Rectal smooth muscle tissue (tissue), 1 donor: ENCODE measurements around the gene CIC.
A peak's percentile ranks its signal among the peaks of the same experiment; 100 is the strongest.

ENCODE experiments used
- H3K27ac ChIP-seq: one replicate; pipeline ENCODE4 v1.7.0; 2013; ENCODE audit warnings: low read depth, low read length, inconsistent platforms
- H3K27me3 ChIP-seq: one replicate; pipeline ENCODE4 v1.7.0; 2013; ENCODE audit warnings: low read length; ENCODE audit not compliant: control insufficient read depth, insufficient read depth
- H3K36me3 ChIP-seq: one replicate; pipeline ENCODE4 v1.7.0; 2013; ENCODE audit warnings: low read length; ENCODE audit not compliant: control insufficient read depth, insufficient read depth
- H3K4me1 ChIP-seq: one replicate; pipeline ENCODE4 v1.7.0; 2013; ENCODE audit warnings: low read length; ENCODE audit not compliant: control insufficient read depth, insufficient read depth
- H3K4me3 ChIP-seq: one replicate; pipeline ENCODE4 v1.7.0; 2013; ENCODE audit warnings: low read length
- H3K9ac ChIP-seq: one replicate; pipeline ENCODE4 v1.7.0; 2013; ENCODE audit warnings: low read length

Gene CIC

DNA sequence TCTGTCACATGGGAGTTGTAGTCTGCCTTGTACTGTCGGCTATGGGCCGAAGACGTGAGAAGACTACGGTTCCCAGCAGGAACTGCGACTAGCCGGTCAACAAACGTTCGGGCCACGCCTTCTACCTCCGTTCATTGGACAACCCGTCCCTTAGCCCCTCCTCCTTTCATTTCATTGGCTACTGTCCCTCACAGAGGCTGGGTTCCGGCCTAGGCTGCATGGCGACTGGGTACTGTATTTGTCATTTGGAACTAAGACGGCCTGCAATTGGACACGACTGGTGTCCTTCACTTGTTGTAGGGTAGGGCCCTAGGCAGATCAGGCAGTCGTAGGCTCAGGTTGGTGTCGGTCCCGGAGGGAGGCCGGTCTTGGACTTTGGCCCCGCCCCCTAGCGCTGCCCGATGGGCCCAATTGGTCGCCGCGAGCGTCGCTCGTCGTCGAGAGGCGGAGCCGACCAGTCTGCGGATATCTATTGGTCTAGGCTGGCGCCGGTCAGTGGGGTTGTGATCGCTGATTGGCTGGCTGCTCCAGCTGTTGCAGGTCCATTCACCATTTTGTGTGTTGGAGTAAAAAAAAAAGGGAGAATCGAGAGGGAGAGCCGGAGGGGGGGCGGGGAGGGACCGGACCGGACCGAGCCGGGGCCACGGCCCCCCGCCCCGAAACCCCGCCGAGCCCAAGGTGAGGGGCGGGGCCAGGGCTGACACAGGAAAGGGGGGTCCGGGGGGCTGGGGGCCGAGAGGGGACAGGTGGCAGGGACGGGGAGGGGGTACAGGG is at the start of gene CIC:
CIC (plus strand) TSS at position 549 of the 774 bp plus-strand sequence. CDS start 2,532 bp downstream, outside the sequence.
- H3K27ac ChIP-seq = peak within 1 kb of the TSS; percentile 100

DNA sequence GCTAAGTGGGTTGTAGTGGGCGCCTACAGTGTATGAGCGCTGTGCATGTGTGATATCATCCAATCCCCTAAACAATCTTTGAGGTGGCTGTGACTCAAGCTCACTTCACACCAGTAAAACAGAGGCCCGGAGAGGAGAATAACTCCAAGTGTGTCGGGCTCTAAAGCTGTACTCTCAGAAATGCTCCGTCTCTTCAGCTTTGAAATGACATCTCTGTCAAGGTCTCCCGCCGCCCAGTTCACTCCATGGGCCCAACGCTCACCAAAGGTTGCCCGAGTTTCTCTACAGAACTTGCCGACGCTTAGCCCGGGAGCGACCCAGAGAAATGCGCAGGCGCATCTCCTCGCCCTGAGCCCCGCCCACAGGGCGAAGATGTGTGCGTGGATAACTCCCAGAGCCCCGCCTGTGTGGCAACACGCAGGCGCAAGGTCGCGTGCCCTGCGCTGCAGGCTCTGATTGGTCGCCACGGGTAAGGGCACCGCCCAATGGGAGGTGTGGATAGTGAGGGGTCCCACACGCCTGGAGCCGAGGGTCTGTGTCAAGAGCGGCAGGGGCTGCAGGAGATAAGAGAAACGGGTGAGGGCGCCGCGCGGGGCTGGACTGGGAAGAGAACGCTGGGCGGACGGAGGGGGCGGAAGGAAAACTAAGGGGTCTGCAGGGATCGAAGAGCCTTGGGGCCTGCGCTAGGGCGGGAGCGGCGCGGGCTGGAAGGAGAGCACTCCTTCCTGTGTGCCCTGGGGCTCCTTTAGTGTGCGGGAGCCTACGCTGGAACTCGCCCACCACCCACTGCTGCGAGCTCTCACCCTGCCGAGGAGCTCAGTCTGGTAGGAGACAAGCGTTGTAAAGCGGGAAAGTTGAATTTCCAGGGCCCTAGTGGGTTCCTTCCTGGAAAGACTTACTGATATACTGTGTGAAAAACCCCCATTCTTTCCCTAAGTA is 49.0 kb upstream of the CIC start, which contains the start of gene ZNF526:
ZNF526 (plus strand) TSS at position 501 of the 939 bp plus-strand sequence. CDS start 4,092 bp downstream, outside the sequence.
- Histone ChIP-seq H3K27me3 (no peaks in the 10 kb centered on the region), H3K4me3 (peak within 1 kb of the TSS; percentile 94), H3K4me1 (peaks cover 18% of the 10 kb centered on the region), H3K9ac (peak within 1 kb of the TSS; percentile 38), H3K36me3 (peaks cover 8% of the 10 kb centered on the region), H3K27ac (peak within 1 kb of the TSS; percentile 61)

More for the DNA sequence above, at the start of gene CIC:
- H3K9ac ChIP-seq = peak within 1 kb of the TSS; percentile 93
- peaks cover 24% of the 10 kb centered on the region for H3K4me1 ChIP-seq
- H3K36me3 ChIP-seq = peaks cover 8% of the 10 kb centered on the region
- H3K27me3 ChIP-seq = no peaks in the 10 kb centered on the region
- peak within 1 kb of the TSS; percentile 85 for H3K4me3 ChIP-seq

DNA sequence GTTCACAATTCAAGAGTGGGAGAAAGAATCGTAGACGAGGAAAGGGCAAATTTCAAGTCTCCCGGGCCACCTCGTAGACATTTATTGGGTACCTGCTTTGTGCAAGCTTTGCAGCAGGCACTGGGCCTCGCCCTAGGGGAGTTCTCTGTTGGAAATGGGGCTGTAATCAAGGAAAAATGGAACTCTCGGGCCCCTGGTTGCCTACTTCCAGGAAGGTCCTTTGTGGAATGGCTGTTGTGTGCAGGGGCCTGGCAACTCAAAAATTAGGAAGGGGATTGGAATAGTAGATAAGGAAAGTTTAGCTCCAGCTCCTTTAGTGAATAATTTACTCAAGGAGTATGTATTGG is 48.3 kb upstream of the CIC start:
- peak overlapping the region; percentile 61 for H3K27ac ChIP-seq
- H3K4me1 ChIP-seq = peaks cover 18% of the 10 kb centered on the region
- peak overlapping the region; percentile 38 for H3K9ac ChIP-seq

DNA sequence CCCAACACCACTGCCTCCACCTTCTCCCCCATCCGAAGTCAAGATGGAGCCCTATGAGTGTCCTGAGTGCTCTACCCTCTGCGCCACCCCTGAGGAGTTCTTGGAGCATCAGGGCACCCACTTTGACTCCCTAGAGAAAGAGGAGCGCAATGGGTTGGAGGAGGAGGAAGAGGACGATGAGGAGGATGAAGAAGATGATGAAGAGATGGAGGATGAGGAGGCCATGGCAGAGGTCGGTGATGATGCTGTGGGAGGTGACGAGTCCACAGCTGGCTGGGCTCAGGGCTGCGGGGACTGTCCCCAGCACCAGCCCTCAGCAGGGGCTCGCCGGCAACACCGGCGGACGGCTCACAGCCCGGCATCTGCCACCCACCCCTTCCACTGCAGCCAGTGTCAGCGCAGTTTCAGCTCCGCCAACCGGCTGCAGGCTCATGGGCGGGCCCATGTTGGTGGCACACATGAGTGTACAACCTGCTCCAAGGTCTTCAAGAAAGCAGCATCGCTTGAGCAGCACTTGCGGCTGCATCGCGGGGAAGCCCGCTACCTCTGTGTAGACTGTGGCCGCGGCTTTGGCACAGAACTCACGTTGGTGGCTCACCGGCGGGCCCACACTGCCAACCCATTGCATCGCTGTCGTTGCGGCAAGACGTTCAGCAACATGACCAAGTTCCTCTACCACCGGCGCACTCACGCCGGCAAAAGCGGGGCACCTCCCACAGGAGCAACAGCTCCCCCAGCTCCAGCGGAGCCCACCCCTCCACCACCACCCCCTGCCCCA is 43.9 kb upstream of the CIC start:
- H3K36me3 ChIP-seq = peaks cover 32% of the 10 kb centered on the region
- no peaks in the 10 kb centered on the region for H3K27me3 ChIP-seq
- H3K4me3 ChIP-seq = no peak overlapping the region
- no peak overlapping the region for H3K27ac ChIP-seq
- peaks cover 7% of the 10 kb centered on the region for H3K4me1 ChIP-seq
- no peak overlapping the region for H3K9ac ChIP-seq

More for the DNA sequence above, 48.3 kb upstream of the CIC start:
- H3K27me3 ChIP-seq = no peaks in the 10 kb centered on the region
- peak overlapping the region; percentile 94 for H3K4me3 ChIP-seq
- peaks cover 9% of the 10 kb centered on the region for H3K36me3 ChIP-seq

DNA sequence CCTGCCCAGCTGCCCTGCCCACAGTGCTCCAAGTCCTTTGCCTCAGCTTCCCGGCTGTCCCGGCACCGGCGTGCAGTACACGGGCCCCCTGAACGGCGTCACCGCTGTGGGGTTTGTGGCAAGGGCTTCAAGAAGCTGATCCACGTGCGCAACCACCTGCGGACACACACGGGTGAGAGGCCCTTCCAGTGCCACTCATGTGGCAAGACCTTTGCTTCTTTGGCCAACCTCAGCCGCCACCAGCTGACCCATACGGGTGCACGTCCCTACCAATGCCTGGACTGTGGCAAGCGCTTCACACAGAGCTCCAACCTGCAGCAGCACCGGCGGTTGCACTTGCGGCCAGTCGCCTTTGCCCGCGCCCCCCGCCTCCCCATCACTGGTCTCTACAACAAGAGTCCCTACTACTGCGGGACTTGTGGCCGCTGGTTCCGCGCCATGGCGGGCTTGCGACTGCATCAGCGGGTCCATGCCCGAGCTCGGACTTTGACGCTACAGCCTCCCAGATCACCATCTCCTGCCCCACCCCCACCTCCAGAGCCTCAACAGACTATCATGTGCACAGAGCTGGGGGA is 43.2 kb upstream of the CIC start:
- Histone ChIP-seq H3K27ac (no peak overlapping the region), H3K4me1 (peaks cover 4% of the 10 kb centered on the region), H3K9ac (no peak overlapping the region), H3K36me3 (peaks cover 32% of the 10 kb centered on the region), H3K4me3 (no peak overlapping the region), H3K27me3 (no peaks in the 10 kb centered on the region)

DNA sequence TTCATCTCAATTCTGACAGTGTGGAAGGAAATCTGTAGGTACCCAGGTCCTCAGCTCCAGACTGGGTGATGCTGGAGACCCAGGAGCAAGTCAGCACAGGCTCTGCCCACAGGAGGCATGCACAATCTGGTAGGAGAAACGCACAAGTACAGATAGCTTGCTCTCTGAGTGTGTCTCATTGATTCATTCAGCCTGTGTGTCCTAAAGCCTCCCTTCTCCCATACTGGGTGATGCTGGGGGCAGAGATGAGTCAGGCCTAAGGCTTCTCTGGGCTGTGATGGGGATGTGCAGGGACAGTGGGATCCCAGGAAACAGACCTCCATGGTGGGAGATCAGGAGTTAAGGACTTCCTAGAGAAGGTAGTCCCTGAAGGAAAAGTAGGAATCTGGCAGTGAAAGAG is 42.2 kb upstream of the CIC start:
- Histone ChIP-seq H3K36me3 (peaks cover 36% of the 10 kb centered on the region), H3K4me3 (no peak overlapping the region), H3K4me1 (no peaks in the 10 kb centered on the region), H3K27ac (no peak overlapping the region), H3K9ac (no peak overlapping the region), H3K27me3 (no peaks in the 10 kb centered on the region)

DNA sequence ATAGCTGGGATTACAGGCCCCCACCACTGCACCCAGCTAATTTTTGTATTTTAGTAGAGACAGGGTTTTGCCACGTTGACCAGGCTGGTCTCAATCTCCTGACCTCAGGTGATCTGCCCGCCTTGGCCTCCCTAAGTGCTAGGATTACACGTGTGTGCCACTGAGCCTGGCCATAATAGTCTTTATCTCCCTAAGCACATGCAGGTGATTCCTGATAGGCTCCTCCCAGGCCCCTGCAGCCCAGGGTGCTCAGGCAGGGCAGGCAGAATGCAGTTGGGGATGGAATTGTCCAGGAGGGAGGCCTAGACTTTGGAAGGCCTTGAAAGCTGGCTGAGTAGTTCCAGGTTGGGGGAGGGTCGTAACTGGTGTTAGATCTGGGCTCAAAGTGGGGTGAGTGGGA is 40.4 kb upstream of the CIC start:
- no peak overlapping the region for H3K4me3 ChIP-seq
- H3K36me3 ChIP-seq = peaks cover 50% of the 10 kb centered on the region
- no peak overlapping the region for H3K27ac ChIP-seq
- H3K9ac ChIP-seq = no peak overlapping the region
- H3K27me3 ChIP-seq = no peaks in the 10 kb centered on the region
- H3K4me1 ChIP-seq = no peaks in the 10 kb centered on the region

DNA sequence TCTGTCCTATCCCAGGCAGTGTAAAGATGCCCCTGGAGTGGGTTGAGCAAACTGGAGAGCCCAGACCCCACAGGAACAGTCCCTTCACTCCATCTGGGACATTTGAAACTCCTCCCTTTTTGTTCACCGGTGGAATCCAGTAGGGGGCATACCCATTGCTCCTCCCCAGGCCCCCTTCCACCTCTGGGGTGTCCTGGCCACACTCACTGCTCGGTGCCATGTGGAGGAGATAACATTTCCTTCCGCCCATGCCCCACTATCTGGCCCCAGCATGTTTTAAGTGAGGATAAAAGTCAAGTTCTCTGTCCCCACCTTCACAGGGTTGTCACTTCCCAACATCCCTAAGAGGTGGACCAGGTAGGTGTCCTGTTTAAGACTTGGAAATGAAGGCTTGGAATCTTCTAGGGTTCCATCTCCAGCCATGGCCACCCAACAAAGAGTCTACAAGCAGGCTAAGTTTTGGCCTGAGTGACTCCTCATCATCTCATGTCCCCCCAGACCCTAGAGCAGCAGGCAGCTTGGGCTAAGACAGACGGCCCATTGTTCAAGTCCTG is 39.7 kb upstream of the CIC start:
- Histone ChIP-seq H3K27me3 (no peaks in the 10 kb centered on the region), H3K4me1 (no peaks in the 10 kb centered on the region), H3K27ac (no peak overlapping the region), H3K9ac (no peak overlapping the region), H3K4me3 (no peak overlapping the region), H3K36me3 (peaks cover 55% of the 10 kb centered on the region)

DNA sequence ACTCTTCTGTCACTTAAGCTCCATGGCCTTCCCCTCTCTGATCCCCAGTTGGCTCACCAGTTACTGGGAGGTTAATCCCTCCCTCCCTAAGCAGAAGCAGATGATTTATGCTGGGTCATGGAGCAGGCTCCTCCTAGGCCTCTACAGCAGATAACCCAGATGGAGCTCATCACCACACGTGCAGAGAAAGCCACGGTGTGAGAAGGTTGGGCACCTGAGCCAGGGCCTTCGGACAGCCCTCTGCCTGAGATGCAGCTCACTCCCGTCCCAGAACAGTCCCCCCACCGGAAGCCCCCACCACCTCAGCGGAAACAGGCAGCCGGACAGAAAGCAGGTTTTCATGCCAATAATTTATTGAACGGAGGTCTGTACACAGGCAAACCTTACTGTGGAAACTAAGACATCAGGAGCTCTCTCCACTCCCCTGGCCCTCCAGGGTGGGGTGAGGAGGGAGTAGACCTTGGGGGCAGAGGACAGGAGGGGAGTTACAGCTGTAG is 39.1 kb upstream of the CIC start:
- H3K36me3 ChIP-seq = peaks cover 56% of the 10 kb centered on the region
- H3K4me3 ChIP-seq = no peak overlapping the region
- H3K4me1 ChIP-seq = no peaks in the 10 kb centered on the region
- no peak overlapping the region for H3K27ac ChIP-seq
- no peak overlapping the region for H3K9ac ChIP-seq
- H3K27me3 ChIP-seq = no peaks in the 10 kb centered on the region

DNA sequence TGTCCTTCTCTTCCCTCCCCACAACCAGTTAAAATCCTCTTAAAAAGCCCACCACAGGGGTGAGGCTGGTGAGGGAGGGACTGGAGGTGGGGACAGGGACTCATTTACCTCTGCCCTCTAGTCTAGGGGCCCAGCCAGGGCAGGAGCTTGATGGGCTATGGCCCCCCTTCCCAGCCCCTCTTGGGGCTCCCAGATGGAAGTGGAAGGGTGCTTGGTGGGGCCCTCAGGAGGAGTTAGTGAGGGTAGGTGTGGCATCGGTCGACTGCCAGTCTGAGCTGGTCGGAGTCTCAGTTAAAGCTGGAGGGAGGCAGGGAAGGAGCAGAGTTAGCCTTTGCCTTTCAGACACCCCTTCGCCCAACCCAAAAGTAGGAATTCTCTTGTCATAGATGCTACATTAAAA is 38.5 kb upstream of the CIC start:
- H3K27me3 ChIP-seq = no peaks in the 10 kb centered on the region
- no peak overlapping the region for H3K9ac ChIP-seq
- no peak overlapping the region for H3K27ac ChIP-seq
- no peaks in the 10 kb centered on the region for H3K4me1 ChIP-seq
- H3K4me3 ChIP-seq = no peak overlapping the region
- H3K36me3 ChIP-seq = peaks cover 58% of the 10 kb centered on the region

DNA sequence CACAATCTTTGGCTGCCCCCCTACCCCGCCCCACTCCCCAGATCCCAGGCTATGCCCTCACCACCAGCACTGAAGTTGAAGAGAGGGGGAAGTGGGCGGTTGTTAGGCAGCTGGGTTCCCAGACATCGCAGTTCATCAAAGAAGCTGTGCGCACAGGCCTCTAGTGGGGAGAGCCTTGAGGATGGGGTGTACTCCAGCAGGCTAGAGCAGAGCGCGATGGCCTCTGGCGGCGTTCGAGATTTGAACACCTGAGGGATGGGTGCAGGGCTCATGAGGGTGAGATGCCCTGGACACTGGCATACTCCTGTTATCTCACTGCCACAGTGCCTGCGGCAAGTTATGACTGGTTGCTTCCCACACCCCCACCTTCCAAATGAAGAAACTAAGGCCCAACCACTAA is 36.6 kb upstream of the CIC start:
- Histone ChIP-seq H3K27me3 (no peaks in the 10 kb centered on the region), H3K36me3 (peaks cover 57% of the 10 kb centered on the region), H3K4me1 (no peaks in the 10 kb centered on the region), H3K9ac (no peak overlapping the region), H3K4me3 (no peak overlapping the region), H3K27ac (no peak overlapping the region)
